ENCODE data around the gene RNF144B.
"Not testable (repeated sequence)": the region's sequence is repeated elsewhere in the genome, so short reads cannot be mapped to it uniquely, and the experiment has no call there.

RNF144B gene

GRCh38 chr6:18409602-18410001 lies 22.5 kb downstream of the RNF144B start:
- DNase-seq (ENCODE audit: low spot score): not testable (repeated sequence)

GRCh38 chr6:18410412-18410811 lies 23.3 kb downstream of the RNF144B start:
- DNase-seq (ENCODE audit: low spot score): no peak

GRCh38 chr6:18412068-18412467 lies 24.9 kb downstream of the RNF144B start:
- no peak for DNase-seq (ENCODE audit: low spot score)

GRCh38 chr6:18412644-18413043 lies 25.5 kb downstream of the RNF144B start:
- no peak for DNase-seq (ENCODE audit: low spot score)

- DNase-seq (ENCODE audit: low spot score): no peak
Observed at GRCh38 chr6:18413381-18413780, 26.2 kb downstream of the RNF144B start.

GRCh38 chr6:18414116-18414515 lies 27.0 kb downstream of the RNF144B start:
- no peak for DNase-seq (ENCODE audit: low spot score)

- DNase-seq (ENCODE audit: low spot score): no peak
Observed at GRCh38 chr6:18415207-18415606, 28.1 kb downstream of the RNF144B start.

- no peak for DNase-seq (ENCODE audit: low spot score)
Observed at GRCh38 chr6:18415671-18416340, 28.7 kb downstream of the RNF144B start.

- no peak for DNase-seq (ENCODE audit: low spot score)
Observed at GRCh38 chr6:18416341-18416679, 29.2 kb downstream of the RNF144B start.

- no peak for DNase-seq (ENCODE audit: low spot score)
Observed at GRCh38 chr6:18420328-18420727, 33.2 kb downstream of the RNF144B start.

- DNase-seq (ENCODE audit: low spot score): no peak
Observed at GRCh38 chr6:18422136-18422535, 35.0 kb downstream of the RNF144B start.

GRCh38 chr6:18423426-18423825 lies 36.3 kb downstream of the RNF144B start:
- no peak for DNase-seq (ENCODE audit: low spot score)

- DNase-seq (ENCODE audit: low spot score): no peak
Observed at GRCh38 chr6:18424201-18424600, 37.1 kb downstream of the RNF144B start.

GRCh38 chr6:18425218-18425617 lies 38.1 kb downstream of the RNF144B start:
- DNase-seq (ENCODE audit: low spot score): no peak

- no peak for DNase-seq (ENCODE audit: low spot score)
Observed at GRCh38 chr6:18427296-18427695, 40.1 kb downstream of the RNF144B start.

- DNase-seq (ENCODE audit: low spot score): no peak
Observed at GRCh38 chr6:18429655-18430297, 42.6 kb downstream of the RNF144B start.

GRCh38 chr6:18431581-18431980 lies 44.4 kb downstream of the RNF144B start:
- no peak for DNase-seq (ENCODE audit: low spot score)

- DNase-seq (ENCODE audit: low spot score): no peak
Observed at GRCh38 chr6:18432180-18432579, 45.0 kb downstream of the RNF144B start.

- no peak for DNase-seq (ENCODE audit: low spot score)
Observed at GRCh38 chr6:18432619-18433018, 45.5 kb downstream of the RNF144B start.

GRCh38 chr6:18433059-18433458 lies 45.9 kb downstream of the RNF144B start:
- no peak for DNase-seq (ENCODE audit: low spot score)

- DNase-seq (ENCODE audit: low spot score): no peak
Observed at GRCh38 chr6:18436341-18436740, 49.2 kb downstream of the RNF144B start.

- DNase-seq (ENCODE audit: low spot score): no peak
Observed at GRCh38 chr6:18439581-18439980, 52.4 kb downstream of the RNF144B start.

- no peak for DNase-seq (ENCODE audit: low spot score)
Observed at GRCh38 chr6:18441251-18441979, 54.3 kb downstream of the RNF144B start.

Measured in SW480 (cell line).